ENCODE results near the gene ZGRF1.
"Not testable (repeated sequence)": the region's sequence is repeated elsewhere in the genome, so short reads cannot be mapped to it uniquely, and the experiment has no call there.

GRCh38 chr4:112522431-112522830, 114.3 kb downstream of the ZGRF1 start:
- not testable (repeated sequence) for TF ChIP-seq POLR2A (IDR thresholded peaks at IDR 0.05; ENCODE audit: low read depth, low read length); CTCF (IDR thresholded peaks at IDR 0.05; ENCODE audit: extremely low read depth in 1 of 2, insufficient read depth in 1 of 2, low read depth in 1 of 2, low read length in 2 of 2); EZH2 (IDR thresholded peaks at IDR 0.05; ENCODE audit: borderline replicate concordance, low read depth, low read length, severe bottlenecking); POLR2AphosphoS5 (IDR thresholded peaks at IDR 0.05; ENCODE audit: insufficient read depth, low read depth, low read length)

Measured in endothelial cell of umbilical vein (primary cell).